ENCODE results near the gene PLXNA4.

- TF ChIP-seq SIN3A (IDR thresholded peaks at IDR 0.05; ENCODE audit: borderline replicate concordance, insufficient read depth, low read length) (no peak), REST (IDR thresholded peaks at IDR 0.05; ENCODE audit: insufficient read depth in 1 of 2, low read depth in 2 of 2, low read length in 2 of 2) (no peak), FOXP2 (optimal IDR thresholded peaks at IDR 0.05; ENCODE audit: borderline replicate concordance, extremely low read depth, extremely low read length, insufficient read depth) (no peak)
Measured at GRCh38 chr7:132161976-132162375, 414.3 kb downstream of the PLXNA4 start.
